Measurements from ENCODE around the gene SRPK2.

DNA sequence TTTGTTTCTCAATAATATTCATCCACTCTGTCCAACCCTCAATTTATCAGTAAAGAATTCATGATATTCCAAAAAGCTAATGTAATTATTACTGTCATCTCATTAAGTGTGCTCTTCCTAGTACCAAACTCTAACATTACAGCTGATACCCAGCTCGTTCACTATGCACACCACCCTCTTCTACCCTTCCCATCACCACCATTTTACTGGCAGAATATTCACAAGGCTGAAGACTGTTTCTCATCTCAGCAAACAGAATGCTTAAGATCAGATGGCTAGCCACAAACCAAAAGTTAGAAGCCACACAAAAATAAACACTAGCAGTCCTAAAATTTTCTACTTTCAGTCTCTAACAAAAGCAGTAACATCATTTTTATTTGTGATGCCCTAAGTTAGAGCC lies 121.5 kb downstream of the SRPK2 start:
- TF ChIP-seq POLR2AphosphoS5 (IDR thresholded peaks at IDR 0.05; ENCODE audit: low read depth, low read length) = no peak
- TF ChIP-seq, protein P1, sequence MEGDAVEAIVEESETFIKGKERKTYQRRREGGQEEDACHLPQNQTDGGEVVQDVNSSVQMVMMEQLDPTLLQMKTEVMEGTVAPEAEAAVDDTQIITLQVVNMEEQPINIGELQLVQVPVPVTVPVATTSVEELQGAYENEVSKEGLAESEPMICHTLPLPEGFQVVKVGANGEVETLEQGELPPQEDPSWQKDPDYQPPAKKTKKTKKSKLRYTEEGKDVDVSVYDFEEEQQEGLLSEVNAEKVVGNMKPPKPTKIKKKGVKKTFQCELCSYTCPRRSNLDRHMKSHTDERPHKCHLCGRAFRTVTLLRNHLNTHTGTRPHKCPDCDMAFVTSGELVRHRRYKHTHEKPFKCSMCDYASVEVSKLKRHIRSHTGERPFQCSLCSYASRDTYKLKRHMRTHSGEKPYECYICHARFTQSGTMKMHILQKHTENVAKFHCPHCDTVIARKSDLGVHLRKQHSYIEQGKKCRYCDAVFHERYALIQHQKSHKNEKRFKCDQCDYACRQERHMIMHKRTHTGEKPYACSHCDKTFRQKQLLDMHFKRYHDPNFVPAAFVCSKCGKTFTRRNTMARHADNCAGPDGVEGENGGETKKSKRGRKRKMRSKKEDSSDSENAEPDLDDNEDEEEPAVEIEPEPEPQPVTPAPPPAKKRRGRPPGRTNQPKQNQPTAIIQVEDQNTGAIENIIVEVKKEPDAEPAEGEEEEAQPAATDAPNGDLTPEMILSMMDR (IDR thresholded peaks at IDR 0.05) = no peak
- TF ChIP-seq, protein P2, sequence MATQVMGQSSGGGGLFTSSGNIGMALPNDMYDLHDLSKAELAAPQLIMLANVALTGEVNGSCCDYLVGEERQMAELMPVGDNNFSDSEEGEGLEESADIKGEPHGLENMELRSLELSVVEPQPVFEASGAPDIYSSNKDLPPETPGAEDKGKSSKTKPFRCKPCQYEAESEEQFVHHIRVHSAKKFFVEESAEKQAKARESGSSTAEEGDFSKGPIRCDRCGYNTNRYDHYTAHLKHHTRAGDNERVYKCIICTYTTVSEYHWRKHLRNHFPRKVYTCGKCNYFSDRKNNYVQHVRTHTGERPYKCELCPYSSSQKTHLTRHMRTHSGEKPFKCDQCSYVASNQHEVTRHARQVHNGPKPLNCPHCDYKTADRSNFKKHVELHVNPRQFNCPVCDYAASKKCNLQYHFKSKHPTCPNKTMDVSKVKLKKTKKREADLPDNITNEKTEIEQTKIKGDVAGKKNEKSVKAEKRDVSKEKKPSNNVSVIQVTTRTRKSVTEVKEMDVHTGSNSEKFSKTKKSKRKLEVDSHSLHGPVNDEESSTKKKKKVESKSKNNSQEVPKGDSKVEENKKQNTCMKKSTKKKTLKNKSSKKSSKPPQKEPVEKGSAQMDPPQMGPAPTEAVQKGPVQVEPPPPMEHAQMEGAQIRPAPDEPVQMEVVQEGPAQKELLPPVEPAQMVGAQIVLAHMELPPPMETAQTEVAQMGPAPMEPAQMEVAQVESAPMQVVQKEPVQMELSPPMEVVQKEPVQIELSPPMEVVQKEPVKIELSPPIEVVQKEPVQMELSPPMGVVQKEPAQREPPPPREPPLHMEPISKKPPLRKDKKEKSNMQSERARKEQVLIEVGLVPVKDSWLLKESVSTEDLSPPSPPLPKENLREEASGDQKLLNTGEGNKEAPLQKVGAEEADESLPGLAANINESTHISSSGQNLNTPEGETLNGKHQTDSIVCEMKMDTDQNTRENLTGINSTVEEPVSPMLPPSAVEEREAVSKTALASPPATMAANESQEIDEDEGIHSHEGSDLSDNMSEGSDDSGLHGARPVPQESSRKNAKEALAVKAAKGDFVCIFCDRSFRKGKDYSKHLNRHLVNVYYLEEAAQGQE (IDR thresholded peaks at IDR 0.05; ENCODE audit: insufficient read depth in 1 of 2, low read depth in 2 of 2, low read length in 1 of 2) = no peak
